Cortex of kidney (tissue), 1 donor: ENCODE measurements around the gene CAMK2A.

Experiments
- DNase-seq: peaks from one replicate; lab custom pipeline; 2025; lab: John Stamatoyannopoulos, UW

The CAMK2A gene

DNA sequence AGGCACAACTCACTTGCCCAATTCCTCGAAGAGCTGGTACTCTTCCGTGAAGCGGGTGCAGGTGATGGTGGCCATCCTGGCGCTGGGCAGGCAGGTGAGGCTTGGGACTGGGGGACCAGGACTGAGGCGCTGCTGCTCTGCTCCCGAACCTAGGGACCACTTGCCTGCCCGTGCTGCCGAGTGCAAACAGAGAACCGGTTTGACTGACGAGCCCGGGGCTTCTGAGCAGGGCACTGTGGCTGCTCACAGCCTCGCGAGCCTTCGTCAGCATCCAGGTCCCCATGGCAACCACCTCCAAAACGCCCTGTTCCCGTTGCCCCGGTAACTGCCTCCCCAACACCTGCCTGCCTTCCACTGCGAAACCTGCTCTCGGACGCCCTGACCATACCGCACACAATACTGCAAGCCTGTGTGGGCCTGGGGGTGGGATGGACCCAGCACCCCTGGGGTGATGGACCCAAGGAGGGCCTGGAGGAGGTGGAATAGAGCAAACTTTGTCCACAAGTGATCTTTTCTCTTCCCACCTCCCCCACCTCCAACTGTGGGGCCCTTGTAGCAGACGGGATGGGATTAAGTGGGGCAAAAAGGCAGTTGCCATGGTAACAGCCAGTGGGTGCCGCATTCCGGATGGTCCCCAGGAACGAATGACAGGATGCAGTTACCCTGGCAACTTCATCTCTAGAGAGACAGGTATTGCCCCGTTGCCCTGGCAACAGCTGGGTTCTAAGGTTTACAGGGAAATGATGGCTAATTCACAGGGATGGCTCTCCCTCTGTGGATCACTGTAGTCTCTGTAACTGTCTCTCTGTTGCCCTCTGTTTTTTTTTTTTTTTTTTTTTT, at the start of gene CAMK2A:
TSS of gene CAMK2A (minus strand) at position 223 of the 840 bp plus-strand sequence. CDS start at position 75, 148 bp downstream.
- DNase-seq: no peak

DNA sequence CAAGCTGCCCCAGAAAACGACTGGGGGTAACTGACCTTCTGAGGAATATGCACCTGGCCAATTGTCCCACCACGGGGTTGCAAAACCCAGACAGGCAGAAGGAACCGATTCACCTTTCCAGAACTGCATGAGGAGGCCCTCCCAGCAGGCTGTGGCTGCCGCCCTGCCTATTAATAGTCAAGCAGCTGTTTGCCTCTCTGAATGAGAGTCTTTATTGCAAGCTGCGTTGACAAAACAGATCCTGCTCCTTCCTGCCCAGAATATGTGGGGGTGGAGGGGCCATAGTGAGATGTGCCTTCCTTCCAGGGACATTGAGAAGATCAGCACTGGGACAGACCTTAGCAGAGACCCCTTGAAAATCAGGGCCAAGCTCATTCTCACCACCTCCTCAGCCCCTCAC, 49.6 kb upstream of the CAMK2A start:
- DNase-seq: no peak

DNA sequence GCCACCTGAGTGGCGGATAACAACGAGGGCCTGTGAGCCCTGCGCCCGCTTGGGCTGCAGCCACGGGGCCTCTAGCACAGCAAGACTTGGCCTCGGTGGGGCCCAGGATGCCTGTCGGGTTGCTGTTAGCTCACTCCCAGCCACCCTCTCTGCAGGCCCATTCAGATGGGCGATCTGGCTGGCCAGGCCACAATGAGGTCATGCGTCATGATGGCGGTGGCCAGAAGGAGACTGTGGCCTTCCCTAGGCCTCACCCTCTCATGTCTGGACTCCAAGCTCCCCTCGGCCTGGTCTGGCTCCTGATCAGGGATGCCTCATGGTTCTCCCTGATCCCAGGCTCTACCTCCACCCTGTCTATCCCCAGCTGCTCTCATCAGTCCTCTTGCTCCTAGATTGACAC, 49.0 kb upstream of the CAMK2A start:
- no peak for DNase-seq

DNA sequence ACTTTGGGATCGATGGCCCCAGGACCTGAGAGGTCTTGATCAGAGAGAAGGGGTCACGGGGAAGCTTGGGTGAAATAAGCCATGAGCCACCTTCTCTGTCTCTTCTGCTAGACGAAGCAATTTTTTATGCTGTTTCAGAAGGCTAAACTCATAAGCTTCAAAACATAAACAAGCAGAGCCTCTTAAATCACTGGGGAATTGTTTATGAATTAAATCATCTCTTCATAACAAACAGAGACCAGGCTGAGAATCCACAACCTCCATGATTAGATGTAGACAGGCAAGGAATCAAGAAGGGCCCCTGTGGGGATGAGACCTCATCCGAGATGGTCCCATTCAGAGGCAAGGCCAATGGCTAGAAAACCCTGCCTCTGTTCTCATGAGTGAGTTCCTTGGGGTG, 46.2 kb upstream of the CAMK2A start:
- DNase-seq: no peak

DNA sequence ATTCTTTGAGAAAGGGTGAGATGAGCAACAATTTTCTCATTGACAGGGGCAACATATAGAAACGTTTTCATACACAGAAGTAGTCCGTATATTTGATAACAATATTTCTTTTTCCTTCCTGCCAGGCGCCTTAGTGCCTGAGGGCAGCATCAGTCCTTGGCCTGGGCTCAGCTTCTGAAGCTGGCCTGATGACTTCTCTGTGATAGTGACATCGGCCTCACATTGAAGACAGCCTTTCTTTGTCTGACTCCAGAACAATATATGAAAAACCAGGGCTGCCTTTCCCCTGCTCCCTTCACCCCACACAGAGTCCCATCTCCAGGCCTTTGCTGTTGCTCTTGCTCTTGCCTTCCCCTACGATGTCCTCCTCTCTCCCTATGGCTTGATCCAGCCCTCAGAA, 43.8 kb upstream of the CAMK2A start:
- no peak for DNase-seq

- no peak for DNase-seq
Measured at GRCh38 chr5:150329881-150330876, 40.6 kb upstream of the CAMK2A start.

GRCh38 chr5:150329038-150329437, 39.5 kb upstream of the CAMK2A start:
- no peak for DNase-seq

- DNase-seq: no peak
Measured at GRCh38 chr5:150328515-150328914, 38.9 kb upstream of the CAMK2A start.

- no peak for DNase-seq
Measured at GRCh38 chr5:150327139-150327538, 37.6 kb upstream of the CAMK2A start.

DNA sequence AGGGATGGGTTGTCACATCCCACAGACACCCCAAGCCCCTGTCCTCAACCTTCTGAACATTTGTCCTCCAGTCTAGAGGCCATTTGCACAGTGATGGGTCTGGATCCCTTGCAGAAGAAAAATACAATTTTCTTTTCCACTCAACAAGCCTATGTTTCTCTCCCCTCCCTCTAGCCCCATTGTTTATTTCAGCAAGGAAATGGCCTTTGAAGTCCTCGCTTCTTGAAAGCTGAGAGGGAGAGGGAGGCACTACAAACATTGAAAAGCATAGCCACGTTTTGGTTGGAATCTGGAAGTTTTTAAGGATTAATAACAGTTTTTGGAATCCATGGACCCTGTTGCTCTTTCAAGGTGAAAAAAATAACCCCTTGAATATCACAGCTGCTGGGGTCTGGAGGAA, 37.1 kb upstream of the CAMK2A start:
- no peak for DNase-seq

DNA sequence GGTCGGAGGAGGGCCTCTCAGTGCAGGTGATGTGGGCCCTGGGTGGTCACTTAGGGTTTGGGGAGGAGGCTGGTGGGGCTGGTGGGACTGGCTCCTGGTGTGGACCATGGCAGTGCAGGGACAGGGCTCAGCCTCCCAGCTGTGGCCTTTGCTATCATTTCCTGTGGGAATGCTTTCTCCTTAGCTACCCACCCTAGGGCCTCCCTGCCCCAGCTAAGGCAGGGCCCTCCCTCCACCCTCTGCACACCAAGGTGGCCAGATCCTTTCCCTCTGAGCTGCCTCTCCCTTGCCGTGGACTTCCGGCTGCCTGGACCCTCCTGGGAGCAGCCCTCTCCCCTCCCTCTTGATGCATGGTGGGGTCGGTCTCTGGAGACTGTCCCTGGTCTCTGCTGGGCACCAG, 35.9 kb upstream of the CAMK2A start:
- no peak for DNase-seq

GRCh38 chr5:150323819-150324218, 34.2 kb upstream of the CAMK2A start:
- DNase-seq: no peak

GRCh38 chr5:150323092-150323491, 33.5 kb upstream of the CAMK2A start:
- no peak for DNase-seq

DNA sequence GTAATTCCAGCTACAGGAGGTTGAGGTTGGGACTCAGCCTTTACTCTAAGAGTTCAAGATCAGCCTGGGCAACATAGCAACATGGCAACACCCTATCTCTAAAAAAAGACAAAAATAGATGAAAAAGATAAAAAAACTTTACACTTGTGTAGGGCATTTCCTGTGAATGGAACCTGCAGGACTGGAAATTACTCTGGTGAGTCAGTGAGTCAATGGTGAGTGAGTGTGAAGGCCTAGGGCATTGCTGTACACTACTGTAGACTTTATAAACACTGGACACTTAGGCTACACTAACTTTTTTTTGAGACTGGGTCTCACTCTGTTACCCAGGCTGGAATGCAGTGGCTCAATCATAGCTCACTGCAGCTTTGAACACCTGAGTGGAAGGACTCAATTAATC, 32.6 kb upstream of the CAMK2A start:
- DNase-seq: no peak

DNA sequence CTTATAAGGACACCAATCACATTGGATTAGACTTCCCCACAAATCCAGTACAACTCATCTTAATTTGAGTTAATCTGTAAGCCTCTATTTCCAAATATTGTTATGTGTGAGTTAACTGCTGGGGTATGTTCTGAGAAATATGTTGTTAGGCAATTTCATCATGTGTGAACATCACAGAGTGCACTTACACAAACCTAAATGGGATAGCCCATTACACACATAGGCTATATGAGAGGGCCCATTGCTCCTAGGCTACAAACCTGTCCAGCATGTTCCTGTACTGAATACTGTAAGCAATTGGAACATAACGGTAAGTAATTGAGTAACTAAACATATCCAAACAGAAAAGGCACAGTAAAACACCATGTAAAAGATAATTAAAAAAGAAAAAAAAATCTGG, 32.2 kb upstream of the CAMK2A start:
- no peak for DNase-seq

GRCh38 chr5:150321211-150321610, 31.6 kb upstream of the CAMK2A start:
- no peak for DNase-seq

DNA sequence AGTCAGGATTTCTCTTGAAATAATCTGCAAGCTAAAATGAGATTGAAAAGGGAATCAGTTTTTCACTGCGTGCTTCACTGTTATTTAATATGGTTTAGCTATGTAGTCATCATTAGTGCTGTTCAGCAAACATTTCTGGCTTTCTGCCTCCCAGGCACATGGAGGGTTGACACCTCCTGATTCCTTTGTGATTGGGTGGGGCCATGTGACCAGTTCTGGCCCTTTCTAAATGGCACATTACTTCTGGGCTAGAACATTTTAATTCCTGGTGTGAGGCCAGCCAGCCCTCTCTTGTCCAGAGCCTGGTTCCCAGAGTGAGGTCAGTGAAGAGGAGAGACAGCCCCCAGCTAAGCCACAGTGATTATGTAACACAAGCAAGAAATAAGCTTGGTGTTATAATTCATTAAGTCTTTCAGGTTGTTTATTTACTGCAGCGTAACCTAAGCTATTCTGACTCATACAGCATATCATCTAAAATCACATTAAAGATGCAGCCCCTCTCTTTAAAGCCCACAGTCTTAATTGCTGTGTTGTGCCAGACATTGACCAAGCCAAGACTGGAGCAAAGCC, 30.6 kb upstream of the CAMK2A start:
- DNase-seq: no peak

DNA sequence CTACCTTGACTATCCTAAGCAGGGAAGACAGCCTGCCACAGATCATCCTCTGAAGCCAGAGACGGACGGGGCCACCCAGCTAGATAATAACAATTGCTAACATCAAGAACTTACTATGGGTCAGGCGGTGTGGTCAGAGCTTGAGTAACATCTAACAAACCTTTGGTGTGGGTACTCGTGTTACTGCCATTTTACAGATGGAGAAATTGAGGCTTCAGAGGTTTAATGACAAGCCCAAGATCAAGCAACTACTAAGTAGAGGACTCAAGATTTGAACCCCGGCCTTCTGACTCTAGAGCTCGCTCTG, 29.9 kb upstream of the CAMK2A start:
- no peak for DNase-seq

DNA sequence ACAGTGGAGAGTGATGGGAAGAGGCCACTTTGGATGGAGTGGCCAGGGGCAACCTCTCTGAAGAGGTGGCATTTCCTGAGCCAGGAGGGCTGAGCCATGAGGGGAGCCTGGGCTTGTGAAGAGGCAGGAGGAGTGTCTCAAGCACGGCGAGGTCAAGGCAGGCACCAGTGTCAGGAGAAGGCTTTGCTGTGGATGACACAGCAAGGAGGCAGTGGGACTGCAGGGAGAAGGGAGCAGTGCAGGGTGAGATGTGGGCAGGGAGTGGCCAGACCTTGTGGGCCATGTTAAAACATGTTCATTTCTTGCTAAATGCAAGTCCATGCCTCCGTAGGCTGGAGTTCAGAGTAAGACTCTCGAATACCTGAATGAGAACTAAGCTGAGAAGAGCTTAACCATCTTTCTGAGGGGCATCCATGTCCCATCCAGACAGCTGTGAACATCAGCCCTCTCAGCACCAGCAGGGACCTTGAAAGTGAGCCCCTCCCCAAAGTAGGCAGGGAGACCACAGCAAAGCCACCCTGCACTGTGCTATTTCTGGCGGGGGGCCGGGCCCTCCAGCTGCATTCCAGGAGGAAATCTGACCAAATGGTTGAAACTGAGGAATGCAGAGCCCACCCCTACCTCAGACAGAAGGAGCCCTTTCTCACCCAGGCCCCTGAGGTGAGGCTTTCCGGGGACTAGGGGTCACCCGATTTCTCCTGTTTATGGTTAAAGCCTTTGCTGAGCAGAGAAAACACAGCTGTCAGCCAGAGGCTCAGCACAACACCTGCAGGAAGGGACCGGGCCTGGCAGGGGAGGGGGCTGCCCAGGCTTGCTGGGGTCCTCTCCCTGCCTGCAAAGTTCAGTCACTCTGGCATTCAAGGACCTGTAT, 29.3 kb upstream of the CAMK2A start:
- DNase-seq: no peak

DNA sequence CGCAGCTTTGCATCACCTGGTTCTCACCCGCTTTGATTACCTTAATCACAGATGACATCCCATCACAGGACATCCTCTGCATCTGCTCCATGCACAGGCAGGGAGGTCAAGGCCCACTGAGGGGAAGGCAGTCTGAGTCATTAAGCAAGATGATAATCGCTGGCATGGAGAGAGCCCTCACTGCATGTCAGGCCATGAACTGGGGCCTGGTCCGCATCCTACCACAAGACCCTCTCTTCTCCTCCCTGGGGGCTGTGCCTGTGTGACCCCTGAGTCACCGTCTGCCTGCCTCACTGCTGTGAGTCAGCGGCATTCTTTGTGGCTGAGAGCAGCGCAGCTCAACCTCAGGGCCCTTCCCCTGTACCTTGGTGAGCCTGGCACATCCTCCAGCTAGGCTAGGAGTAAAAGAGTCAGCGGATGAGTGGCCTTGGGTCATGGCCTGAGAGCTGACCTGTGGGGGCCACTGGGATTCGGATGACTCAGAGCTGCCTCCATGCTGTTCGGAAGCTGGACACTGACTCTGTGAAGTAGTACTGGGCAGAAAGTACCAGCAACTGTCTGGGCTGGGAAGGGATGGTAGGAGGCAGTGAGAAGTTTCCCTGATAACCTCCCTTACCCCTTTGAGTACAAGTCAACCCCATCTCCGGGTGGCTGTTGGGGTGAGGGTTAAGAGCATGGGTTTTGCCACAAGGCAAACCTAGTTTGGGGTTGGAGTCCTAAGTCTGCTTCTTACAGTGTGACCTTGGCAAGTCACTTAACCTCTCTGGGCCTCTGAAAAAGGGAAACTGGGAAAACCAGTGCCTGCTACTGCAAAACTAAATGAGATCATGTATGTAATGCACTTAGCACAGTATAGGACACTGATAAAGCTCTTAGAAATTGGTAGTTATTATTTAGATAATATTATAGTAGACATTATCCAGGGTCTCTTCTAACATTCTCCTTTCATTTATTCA, 27.8 kb upstream of the CAMK2A start:
- no peak for DNase-seq

GRCh38 chr5:150316320-150316719, 26.7 kb upstream of the CAMK2A start:
- DNase-seq: no peak
